Heart left ventricle (tissue), 13 donors: ENCODE data around the gene KIF26A.

ENCODE experiments used
- CTCF ChIP-seq, 12 donors: fragments of 200-600 bp; sonication (generic) in 4 of 12; IDR thresholded peaks; one replicate each; pipeline versions ENCODE4 v1.5.0 to v1.8.0; 2018 to 2022; ENCODE audit warnings: antibody characterized with exemption in 12 of 12, mild to moderate bottlenecking in 5 of 12
- POLR2A ChIP-seq, 2 donors: fragments of 450-650 bp; IDR thresholded peaks; one replicate each; pipeline ENCODE4 v1.6.1; 2017; ENCODE audit warnings: antibody characterized with exemption in 2 of 2, mild to moderate bottlenecking in 2 of 2, moderate library complexity in 2 of 2
- donor health status: ischemic (EF 13 %, LVEDD 7.1; RV severe dilation, severe dysfunction).
- donor health status: DM: no; HTN: yes; CAD: no.
- donor health status: DM: no; HTN: no; CAD: no.
- donor health status: ischemic (EF 25% LVEDD 6.9; RV normal size, moderate dysfunction).
- donor health status: ischemic (EF 25% LVEDD 5.7; RV mildly dilated, moderate dysfunction).
- donor health status: ischemic (EF 35%, LVEDD 5.7; RV mildly dilated, moderate dysfunction).
- donor health status: nonischemic (EF 11% LVEDD 7.7; RV severe dilation, severe dysfunction).
- donor health status: DM: yes; HTN: yes; CAD: no.
- donor health status: PGD.
- donor health status: ischemic (EF 29% LVEDD 5.4; RV normal size, mild dysfunction).
- donor health status: nonischemic (EF 23%, LVEDD 6.1; RV moderate dilation, normal function).

- TF ChIP-seq CTCF (IDR thresholded peaks at IDR 0.05) (no peak), POLR2A (IDR thresholded peaks at IDR 0.05) (no peak)
These were observed 10.8 kb downstream of the KIF26A start for GRCh38 chr14:104149278-104149595.
